Measurements from ENCODE around the gene ACAN. TPM values are rescaled to one million over a fixed set of nuclear protein-coding genes. Genes with fewer than 3 reads are reported as not detected.

The ACAN gene
- total and polyA plus RNA-seq, 8 donors = 0.04 to 5.7 (median 0.22) TPM; not detected in 1

- WGBS, 2 donors = 71 to 78% methylated on average over 16 of the region's 16 CpGs
- no peak overlapping the region for H3K4me3 ChIP-seq
- no peak overlapping the region for H3K27ac ChIP-seq
- H3K9me3 ChIP-seq = no peaks in the 10 kb centered on the region
- ATAC-seq = no peak
- H3K4me1 ChIP-seq = no peaks in the 10 kb centered on the region
- H3K36me3 ChIP-seq = no peaks in the 10 kb centered on the region
- intact Hi-C loops (cut with DNase I) = loop anchor here in 1 of 3 donors (5.0 kb wide), 1 partner anchor 183 kb away; no protein-coding TSS in a partner anchor
- DNase-seq = no peak
- FAIRE-seq = no peak
- H3K27me3 ChIP-seq = no peaks in the 10 kb centered on the region
- TF ChIP-seq CTCF (IDR thresholded peaks at IDR 0.05) = no peak
Measured at GRCh38 chr15:88839961-88840360, 36.7 kb downstream of the ACAN start.

- intact Hi-C loops (cut with DNase I) = no loop called here
- DNase-seq (no peak), ATAC-seq (no peak), FAIRE-seq (no peak)
- H3K4me3 ChIP-seq = no peak overlapping the region
- no peaks in the 10 kb centered on the region for H3K27me3 ChIP-seq
- no peaks in the 10 kb centered on the region for H3K9me3 ChIP-seq
- no peak overlapping the region for H3K27ac ChIP-seq
- TF ChIP-seq CTCF (IDR thresholded peaks at IDR 0.05) = no peak
- 82 to 84% methylated on average over 1 of the region's 1 CpG for WGBS, 2 donors
- H3K36me3 ChIP-seq = no peaks in the 10 kb centered on the region
- H3K4me1 ChIP-seq = no peaks in the 10 kb centered on the region
Measured at GRCh38 chr15:88841236-88841635, 38.0 kb downstream of the ACAN start.

GRCh38 chr15:88842156-88842555 is 38.9 kb downstream of the ACAN start:
- no peak for TF ChIP-seq CTCF (IDR thresholded peaks at IDR 0.05)
- no peaks in the 10 kb centered on the region for H3K27me3 ChIP-seq
- no peaks in the 10 kb centered on the region for H3K36me3 ChIP-seq
- intact Hi-C loops (cut with DNase I) = no loop called here
- H3K27ac ChIP-seq = no peak overlapping the region
- ATAC-seq = no peak
- no peak overlapping the region for H3K4me3 ChIP-seq
- no peaks in the 10 kb centered on the region for H3K4me1 ChIP-seq
- H3K9me3 ChIP-seq = no peaks in the 10 kb centered on the region
- 78 to 84% methylated on average over 4 of the region's 4 CpGs for WGBS, 2 donors
- no peak for DNase-seq
- FAIRE-seq = no peak

GRCh38 chr15:88843334-88843733 is 40.1 kb downstream of the ACAN start:
- Histone ChIP-seq H3K27me3 (no peaks in the 10 kb centered on the region), H3K4me3 (no peak overlapping the region), H3K4me1 (no peaks in the 10 kb centered on the region), H3K9me3 (no peaks in the 10 kb centered on the region), H3K36me3 (no peaks in the 10 kb centered on the region), H3K27ac (no peak overlapping the region)
- intact Hi-C loops (cut with DNase I) = no loop called here
- no peak for ATAC-seq
- TF ChIP-seq CTCF (IDR thresholded peaks at IDR 0.05) = no peak
- 78 to 88% methylated on average over 21 of the region's 21 CpGs for WGBS, 2 donors
- no peak for DNase-seq
- no peak for FAIRE-seq

- no peak for DNase-seq
- 31 to 37% methylated on average over 5 of the region's 5 CpGs for whole genome bisulfite sequencing, 2 donors
- H3K27me3 ChIP-seq = no peaks in the 10 kb centered on the region
- no peak for ATAC-seq
- H3K36me3 ChIP-seq = no peaks in the 10 kb centered on the region
- intact Hi-C loops (cut with DNase I) = no loop called here
- FAIRE-seq = no peak
- H3K9me3 ChIP-seq = no peaks in the 10 kb centered on the region
- no peak overlapping the region for H3K27ac ChIP-seq
- H3K4me3 ChIP-seq = no peak overlapping the region
- H3K4me1 ChIP-seq = no peaks in the 10 kb centered on the region
- no peak for TF ChIP-seq CTCF (IDR thresholded peaks at IDR 0.05)
Measured at GRCh38 chr15:88844749-88845386, 41.6 kb downstream of the ACAN start.
